A549 (cell line): Measurements from ENCODE around the gene RTN4IP1. TPM values are rescaled to one million over a fixed set of nuclear protein-coding genes. Genes with fewer than 3 reads are reported as not detected.
"Not testable (repeated sequence)": the region's sequence is repeated elsewhere in the genome, so short reads cannot be mapped to it uniquely, and the experiment has no call there.

Experiments used
- ATAC-seq, 2 experiments: fragments of 200-7000 bp in 1 of 2; fragments of >200 bp in 1 of 2; cut with Nextera tagmentation in 1 of 2; cut with Tn5 transposase in 1 of 2; 3 replicates each; pipeline versions ENCODE4 v1.8.0 to v1.9.1; 2018 to 2020; ENCODE audit warnings: mild to moderate bottlenecking in 1 of 2, moderate library complexity in 1 of 2
- CTCF ChIA-PET: fragments of 300-600 bp; sonication (Branson Sonifier 250); formaldehyde crosslinking; extraction: SDS; loops from one replicate; lab custom pipeline; 2021; ENCODE audit warnings: antibody characterized with exemption, inconsistent platforms; lab: Yijun Ruan, JAX
- POLR2A ChIA-PET: fragments of 350-600 bp; formaldehyde crosslinking; extraction: SDS; loops from one replicate; lab custom pipeline; 2021; ENCODE audit warnings: antibody characterized with exemption, inconsistent platforms; lab: Yijun Ruan, JAX
- DNase-seq, 2 experiments: peaks; one replicate each; pipeline versions ENCODE4 v3.0.0 to v3.0.0-alpha.2; 2011 to 2016; ENCODE audit warnings: low read depth in 1 of 2, low spot score in 1 of 2
- FAIRE-seq: peaks from 2 replicates; lab custom pipeline; 2011; peaks lifted over from hg19 to GRCh38; lab: Jason Lieb, UNC
- H3K27ac ChIP-seq, 2 experiments: fragments of >200 bp; sonication (Bioruptor Twin); formaldehyde crosslinking; 3 replicates each; pipeline ENCODE4 v1.5.1; 2016 to 2017
- H3K4me1 ChIP-seq: fragments of >200 bp; sonication (Bioruptor Twin); formaldehyde crosslinking; 3 replicates; pipeline ENCODE4 v1.6.1; 2016
- H3K4me2 ChIP-seq: fragments of >200 bp; sonication (Bioruptor Twin); formaldehyde crosslinking; 3 replicates; pipeline ENCODE4 v1.6.1; 2016
- H3K4me3 ChIP-seq: fragments of >200 bp; sonication (Bioruptor Twin); formaldehyde crosslinking; 3 replicates; pipeline ENCODE4 v1.5.1; 2016
- H3K9me3 ChIP-seq: fragments of >200 bp; sonication (Bioruptor Twin); formaldehyde crosslinking; 3 replicates; pipeline ENCODE4 v1.6.1; 2016
- BHLHE40 ChIP-seq: IDR thresholded peaks from 2 replicates; pipeline ENCODE4 v1.6.1; 2012; ENCODE audit warnings: low read depth, low read length, inconsistent platforms
- CBX2 ChIP-seq: fragments of 200-600 bp; sonication (generic); IDR thresholded peaks from 2 replicates; pipeline ENCODE4 v1.6.1; 2016; ENCODE audit warnings: low read depth, mild to moderate bottlenecking, borderline replicate concordance
- CBX8 ChIP-seq: fragments of 200-600 bp; sonication (generic); IDR thresholded peaks from 2 replicates; pipeline ENCODE4 v1.6.1; 2016
- E2F6 ChIP-seq: IDR thresholded peaks from 2 replicates; pipeline ENCODE4 v1.6.1; 2012; ENCODE audit warnings: low read depth, borderline replicate concordance
- ELK1 ChIP-seq: fragments of 150-350 bp; IDR thresholded peaks from 2 replicates; pipeline ENCODE4 v1.6.1; 2014; ENCODE audit warnings: low read depth, mild to moderate bottlenecking, low read length
- EP300 ChIP-seq, 2 experiments: fragments of >200 bp; sonication (Bioruptor Twin); formaldehyde crosslinking; IDR thresholded peaks; 2 replicates in 1 of 2; 3 replicates in 1 of 2; pipeline ENCODE4 v1.6.1; 2016 to 2017
- ESRRA ChIP-seq: fragments of 150-350 bp; IDR thresholded peaks from 2 replicates; pipeline ENCODE4 v1.6.1; 2014; ENCODE audit warnings: mild to moderate bottlenecking, low read length, borderline replicate concordance
- GATA3 ChIP-seq: IDR thresholded peaks from 2 replicates; pipeline ENCODE4 v1.6.1; 2012; ENCODE audit warnings: borderline replicate concordance
- HDAC2 ChIP-seq: fragments of 200-600 bp; sonication (generic); IDR thresholded peaks from 2 replicates; pipeline ENCODE4 v1.6.1; 2016
- HES2 ChIP-seq: fragments of >200 bp; sonication (Bioruptor Twin); formaldehyde crosslinking; IDR thresholded peaks from 2 replicates; pipeline ENCODE4 v1.6.1; 2016
- HMGXB4 ChIP-seq: fragments of 250-450 bp; sonication (Bioruptor Pico); IDR thresholded peaks from 2 replicates; pipeline ENCODE4 v1.5.0; 2021; ENCODE audit warnings: mild to moderate bottlenecking, moderate library complexity, borderline replicate concordance
- HOXA7 ChIP-seq: fragments of 250-450 bp; sonication (Bioruptor Pico); IDR thresholded peaks from 2 replicates; pipeline ENCODE4 v1.5.0; 2020; ENCODE audit warnings: mild to moderate bottlenecking, moderate library complexity
- JUN ChIP-seq, 2 experiments: fragments of >200 bp; sonication (Bioruptor Twin); formaldehyde crosslinking; IDR thresholded peaks; 2 replicates in 1 of 2; 3 replicates in 1 of 2; pipeline ENCODE4 v1.6.1; 2016 to 2017
- KDM1A ChIP-seq: fragments of 200-600 bp; sonication (generic); IDR thresholded peaks from 2 replicates; pipeline ENCODE4 v1.6.1; 2016; ENCODE audit warnings: low read depth, mild to moderate bottlenecking
- MAFK ChIP-seq: fragments of 450-650 bp; IDR thresholded peaks from 2 replicates; pipeline ENCODE4 v1.6.1; 2014; ENCODE audit not compliant: partially characterized antibody
- MAX ChIP-seq: IDR thresholded peaks from 2 replicates; pipeline ENCODE4 v1.6.1; 2012
- MYC ChIP-seq: IDR thresholded peaks from 2 replicates; pipeline ENCODE4 v1.6.1; 2012; ENCODE audit warnings: mild to moderate bottlenecking, inconsistent platforms, low read length, improper control_type of control experiment, borderline replicate concordance
- PHF8 ChIP-seq: fragments of 200-600 bp; sonication (generic); IDR thresholded peaks from 2 replicates; pipeline ENCODE4 v1.6.1; 2016; ENCODE audit warnings: low read depth, mild to moderate bottlenecking, antibody characterized with exemption, moderate library complexity, borderline replicate concordance
- POLR2A ChIP-seq: IDR thresholded peaks from 2 replicates; pipeline ENCODE4 v1.6.1; 2012; ENCODE audit warnings: mild to moderate bottlenecking, low read length
- POLR2AphosphoS2 ChIP-seq: conservative IDR thresholded peaks from 2 replicates; pipeline ENCODE4 v1.6.1; 2012; ENCODE audit warnings: low read length, improper control_type of control experiment, inconsistent platforms
- RAD21 ChIP-seq, 2 experiments: fragments of >200 bp in 1 of 2; sonication (Bioruptor Twin) in 1 of 2; formaldehyde crosslinking in 1 of 2; IDR thresholded peaks in 1 of 2; conservative IDR thresholded peaks in 1 of 2; 2 replicates in 1 of 2; 3 replicates in 1 of 2; pipeline ENCODE4 v1.6.1; 2012 to 2018; ENCODE audit warnings: inconsistent platforms in 1 of 2
- USF2 ChIP-seq: fragments of 450-650 bp; IDR thresholded peaks from 2 replicates; pipeline ENCODE4 v1.6.1; 2014; ENCODE audit warnings: antibody characterized with exemption
- ZFP36 ChIP-seq: fragments of 450-650 bp; IDR thresholded peaks from 2 replicates; pipeline ENCODE4 v1.6.1; 2014; ENCODE audit warnings: borderline replicate concordance; ENCODE audit not compliant: partially characterized antibody
- ZSCAN20 ChIP-seq: fragments of 250-450 bp; sonication (Bioruptor Pico); IDR thresholded peaks from 2 replicates; pipeline ENCODE4 v1.8.0; 2022; ENCODE audit warnings: mild to moderate bottlenecking, moderate library complexity
- WGBS: methylation state at CpG from one replicate; pipeline ENCODE4 v1.1.6; 2017; ENCODE audit errors: missing lambda C conversion rate; 5-methylcytosine and 5-hydroxymethylcytosine counted together
- polyA plus RNA-seq, 4 experiments: library from polyadenylated mRNA; depleted of rRNA in 3 of 4; stranded (reverse); fragments of >200 nt; fragmentation: RNase III in 1 of 4; extraction: RNeasy Plus Mini Kit Qiagen cat#74134 plus additional on column Dnase treatment in 1 of 4; gene quantifications; 2 replicates in 3 of 4; 3 replicates in 1 of 4; pipeline ENCODE4 v1.2.3, GENCODE V29; 2011 to 2017

The RTN4IP1 gene
- polyA plus RNA-seq, 2 of the 4 experiments (the other 2 are of a cell fraction) = 13.9 to 15.1 TPM

- 82% methylated on average over 3 of the region's 3 CpGs for WGBS
- H3K9me3 ChIP-seq = no peaks in the 10 kb centered on the region
- H3K27ac ChIP-seq = no peak overlapping the region
- peaks cover 23% of the 10 kb centered on the region; the same call in 2 of the 3 replicates for H3K4me1 ChIP-seq
- ChIA-PET CTCF (interaction anchor here (1.6 kb wide), 1 partner anchor 10 kb away, joined by 4 read pairs; no protein-coding TSS in a partner anchor), POLR2A (no interaction called here)
- ATAC-seq (no peak), DNase-seq (no peak), FAIRE-seq (no peak)
- no peak overlapping the region for H3K4me2 ChIP-seq
- H3K4me3 ChIP-seq = no peak overlapping the region
- no peak for TF ChIP-seq MYC
- TF ChIP-seq JUN (IDR thresholded peaks at IDR 0.05) = no peak
- no peak for TF ChIP-seq ELK1
Observed at GRCh38 chr6:106551155-106551554, 78.1 kb downstream of the RTN4IP1 start.

- DNase-seq (no peak), ATAC-seq (no peak), FAIRE-seq (no peak)
- Histone ChIP-seq H3K27ac (no peak overlapping the region), H3K4me1 (peaks cover 25% of the 10 kb centered on the region; the same call in 2 of the 3 replicates), H3K4me3 (no peak overlapping the region), H3K9me3 (no peaks in the 10 kb centered on the region), H3K4me2 (no peak overlapping the region)
- TF ChIP-seq PHF8 (no peak), USF2 (no peak), ESRRA (no peak), GATA3 (no peak), CBX2 (no peak), BHLHE40 (no peak), HDAC2 (no peak), POLR2A (no peak), ZFP36 (no peak), HMGXB4 (no peak)
- WGBS = 38% methylated on average over 1 of the region's 1 CpG
- CTCF ChIA-PET = interaction anchor here (1.2 kb wide), 1 partner anchor 41 kb away, joined by 3 read pairs; no protein-coding TSS in a partner anchor
- POLR2A ChIA-PET = no interaction called here
Observed at GRCh38 chr6:106549521-106549920, 79.8 kb downstream of the RTN4IP1 start.

GRCh38 chr6:106548926-106549455 lies 80.3 kb downstream of the RTN4IP1 start:
- CTCF ChIA-PET = interaction anchor here (1.1 kb wide), 1 partner anchor 17 kb away, joined by 4 read pairs; no protein-coding TSS in a partner anchor
- FAIRE-seq, POLR2A ChIA-PET, H3K4me3 ChIP-seq, ATAC-seq, DNase-seq, H3K27ac ChIP-seq, H3K4me2 ChIP-seq, H3K9me3 ChIP-seq: not testable (repeated sequence)
- peaks cover 25% of the 10 kb centered on the region; the same call in 2 of the 3 replicates for H3K4me1 ChIP-seq
- 69% methylated on average over 3 of the region's 6 CpGs for WGBS

- Histone ChIP-seq H3K9me3 (no peaks in the 10 kb centered on the region), H3K27ac (peak overlapping the region; percentile 17 to 71; a peak in 4 of 6 replicates), H3K4me2 (peak overlapping the region; percentile 7; the same call in 2 of the 3 replicates), H3K4me1 (peaks cover 25% of the 10 kb centered on the region; the same call in 2 of the 3 replicates), H3K4me3 (no peak overlapping the region)
- WGBS = 53% methylated on average over 6 of the region's 6 CpGs
- FAIRE-seq (no peak), DNase-seq (no peak), ATAC-seq (peak in 1 of 2 experiments; percentile 53; a peak in 3 of 6 replicates)
- ChIA-PET POLR2A (no interaction called here), CTCF (interaction anchor here (0.6 to 1.1 kb wide), 4 partner anchors 14 to 108 kb away, joined by 3 to 4 read pairs (median 3); no protein-coding TSS in a partner anchor)
- TF ChIP-seq HES2 (no peak), CBX8 (no peak), HOXA7 (no peak), KDM1A (no peak), RAD21 (conservative IDR thresholded peaks at IDR 0.05 in 1 of 2, IDR thresholded peaks at IDR 0.05 in 1 of 2) (no peak), ZSCAN20 (CRISPR knock-in tag) (no peak), E2F6 (no peak), EP300 (IDR thresholded peaks at IDR 0.05) (no peak), MAX (no peak), MAFK (no peak), POLR2AphosphoS2 (no peak)
- TF ChIP-seq, all 56 proteins: peak for 0
Observed at GRCh38 chr6:106547601-106548453, 81.5 kb downstream of the RTN4IP1 start.
